Activated T-cell treated with anti-CD3 and anti-CD28 coated beads, Interleukin-2, amount 50 U/mL, for 72 hours (primary cell): Measurements from ENCODE around the gene C19orf38. TPM values are rescaled to one million over a fixed set of nuclear protein-coding genes. Genes with fewer than 3 reads are reported as not detected.

Experiments
- ATAC-seq, 2 donors: fragments of 150-1000 bp; cut with Tn5 transposase; replicated peaks in 1 of 2; 2 replicates each; pipeline ENCODE4 v1.10.0; 2021; ENCODE audit warnings: moderate library complexity in 2 of 2, mild to moderate bottlenecking in 1 of 2
- DNase-seq, 2 donors: peaks; one replicate each; pipeline ENCODE4 v3.0.0; 2021 to 2022; ENCODE audit warnings: mixed read lengths in 1 of 2
- H3K27ac Mint-ChIP-seq: one replicate; pipeline ENCODE4 v1.8.0; 2022; ENCODE audit warnings: mild to moderate bottlenecking, moderate library complexity, mixed read lengths
- H3K27me3 Mint-ChIP-seq: one replicate; pipeline ENCODE4 v1.8.0; 2022; ENCODE audit warnings: low read depth, mixed read lengths
- H3K36me3 Mint-ChIP-seq, 2 donors: one replicate each; pipeline ENCODE4 v1.8.0; 2022; ENCODE audit warnings: mixed read lengths in 2 of 2, mild to moderate bottlenecking in 1 of 2; ENCODE audit not compliant: insufficient read depth in 2 of 2
- H3K4me1 Mint-ChIP-seq: one replicate; pipeline ENCODE4 v1.8.0; 2022; ENCODE audit warnings: low read depth, mixed read lengths
- H3K4me3 Mint-ChIP-seq, 2 donors: one replicate each; pipeline ENCODE4 v1.8.0; 2022; ENCODE audit warnings: mild to moderate bottlenecking in 2 of 2, mixed read lengths in 2 of 2, moderate library complexity in 2 of 2
- H3K9me3 Mint-ChIP-seq, 2 donors: one replicate each; pipeline ENCODE4 v1.8.0; 2022; ENCODE audit warnings: mixed read lengths in 2 of 2
- total RNA-seq, 2 donors: library from RNA; stranded (reverse); gene quantifications; one replicate each; pipeline ENCODE4 v1.2.3, GENCODE V29; 2022

C19orf38 gene, protein sequence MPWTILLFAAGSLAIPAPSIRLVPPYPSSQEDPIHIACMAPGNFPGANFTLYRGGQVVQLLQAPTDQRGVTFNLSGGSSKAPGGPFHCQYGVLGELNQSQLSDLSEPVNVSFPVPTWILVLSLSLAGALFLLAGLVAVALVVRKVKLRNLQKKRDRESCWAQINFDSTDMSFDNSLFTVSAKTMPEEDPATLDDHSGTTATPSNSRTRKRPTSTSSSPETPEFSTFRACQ
- total RNA-seq, result 1 to 10 TPM; 6.2 to 9.9 TPM

DNA sequence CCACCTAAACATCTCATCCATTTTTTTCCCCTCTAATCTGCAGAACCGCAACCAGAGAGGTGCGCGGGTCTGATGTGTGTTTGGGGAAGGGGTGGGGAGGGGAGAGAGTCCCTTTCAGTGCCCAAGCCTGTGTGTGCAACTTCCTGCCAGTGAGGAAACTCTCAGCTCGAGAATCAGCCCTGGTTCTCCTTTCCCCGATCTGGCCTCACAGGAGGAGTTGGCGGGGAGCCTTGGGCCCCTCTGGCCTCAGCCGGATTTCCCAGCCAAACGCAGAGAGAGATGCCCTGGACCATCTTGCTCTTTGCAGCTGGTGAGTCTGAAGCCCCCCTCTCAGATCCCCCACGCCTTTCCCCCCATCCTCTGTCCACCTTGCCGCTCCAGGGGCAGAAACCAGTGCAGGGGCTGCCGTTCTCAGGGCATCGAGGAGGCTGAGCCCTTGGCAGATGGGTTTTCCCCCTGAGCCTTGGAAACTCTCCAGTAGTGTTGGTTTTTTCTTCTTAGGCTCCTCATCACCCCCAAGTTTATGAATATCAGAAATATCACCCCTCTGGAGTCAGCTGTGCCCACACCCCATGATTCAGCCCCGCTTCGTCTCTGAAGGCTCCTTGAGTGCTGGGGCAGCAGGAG is at the start of gene C19orf38:
C19orf38 (plus strand) TSS at position 186 of the 627 bp plus-strand sequence; CDS start at position 280, 94 bp downstream.
- Mint-ChIP-seq H3K9me3 (peaks cover 0 to 2% of the 10 kb centered on the region in 2 donors), H3K27ac (no peak within 1 kb of the TSS), H3K4me1 (peaks cover 10% of the 10 kb centered on the region), H3K27me3 (no peaks in the 10 kb centered on the region), H3K36me3 (peaks cover 0 to 7% of the 10 kb centered on the region in 2 donors), H3K4me3 (peak within 1 kb of the TSS; percentile 57 to 67)
- DNase-seq, result no peak
- peak; percentile 54 to 55 for ATAC-seq

DNA sequence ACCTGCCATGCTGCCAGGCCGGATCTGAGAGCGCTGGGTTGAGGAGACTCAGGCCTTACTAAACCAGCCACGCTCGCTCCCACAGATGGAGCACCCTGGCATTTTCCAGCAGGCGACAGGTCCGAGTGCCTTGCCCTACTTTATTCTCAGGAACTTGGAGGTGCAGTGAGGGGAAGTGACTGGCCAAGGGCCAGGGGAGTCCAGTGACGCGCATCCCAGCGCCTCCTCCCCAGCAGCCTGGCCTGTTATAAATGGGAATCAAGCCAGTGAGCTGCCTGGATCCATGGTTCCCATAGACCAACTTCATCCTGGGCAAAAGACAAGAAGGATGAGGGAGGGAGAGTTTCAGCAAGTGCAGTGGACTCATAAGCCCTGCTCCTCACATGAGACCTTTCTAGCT is 47.7 kb upstream of the C19orf38 start:
- peak overlapping the region; percentile 94 for H3K27ac Mint-ChIP-seq
- ATAC-seq (no peak), DNase-seq (no peak)
- H3K4me3 Mint-ChIP-seq, result peak overlapping the region in 1 of 2 donors; percentile 61
- no peaks in the 10 kb centered on the region for H3K27me3 Mint-ChIP-seq
- H3K4me1 Mint-ChIP-seq, result peaks cover 34% of the 10 kb centered on the region
- no peaks in the 10 kb centered on the region for H3K9me3 Mint-ChIP-seq
- H3K36me3 Mint-ChIP-seq, result peaks cover 11 to 22% of the 10 kb centered on the region in 2 donors

DNA sequence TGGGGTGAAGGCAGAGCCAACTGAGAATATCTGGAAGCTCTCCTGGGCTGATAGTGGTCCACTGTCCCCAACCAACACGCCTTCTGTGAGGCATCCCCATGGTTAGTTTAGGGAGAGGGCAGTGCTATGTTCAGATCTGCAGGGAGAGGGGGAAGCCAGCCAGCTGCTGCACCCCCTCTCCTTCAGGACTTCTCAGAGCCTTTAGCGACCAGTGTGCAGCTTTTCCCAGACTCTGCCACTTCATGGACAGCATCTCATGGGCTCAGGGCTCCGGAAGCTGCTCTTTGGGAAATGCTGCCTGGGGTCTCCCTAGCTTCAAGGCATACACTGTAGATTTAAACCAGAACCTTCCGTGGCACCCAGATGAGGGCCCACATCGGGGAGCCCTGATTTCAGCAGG is 45.7 kb upstream of the C19orf38 start:
- Mint-ChIP-seq H3K27ac (no peak overlapping the region), H3K4me1 (peaks cover 27% of the 10 kb centered on the region), H3K27me3 (no peaks in the 10 kb centered on the region), H3K9me3 (no peaks in the 10 kb centered on the region), H3K36me3 (peaks cover 9 to 19% of the 10 kb centered on the region in 2 donors), H3K4me3 (no peak overlapping the region)
- no peak for DNase-seq
- no peak for ATAC-seq

DNA sequence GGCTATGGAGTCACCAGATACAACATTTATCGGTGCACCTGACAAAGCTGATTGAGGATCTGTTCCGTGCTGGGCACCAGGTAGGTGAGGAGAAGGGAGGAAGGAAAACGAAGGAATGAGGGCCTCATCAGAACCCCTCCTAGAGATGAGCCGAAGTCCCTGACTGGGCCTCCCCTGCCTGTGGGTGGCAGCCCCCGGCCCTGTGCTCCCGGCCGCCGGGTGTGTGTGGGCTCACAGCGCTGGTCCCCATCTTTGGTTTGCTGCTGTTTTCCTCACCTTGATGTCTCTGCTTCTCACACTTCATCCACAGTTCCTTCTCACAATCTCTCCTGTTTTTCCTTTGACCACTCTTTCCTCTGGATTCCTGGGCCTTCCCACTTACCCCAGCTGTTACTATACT is 45.0 kb upstream of the C19orf38 start:
- DNase-seq (no peak), ATAC-seq (no peak)
- H3K4me3 Mint-ChIP-seq, result no peak overlapping the region
- no peak overlapping the region for H3K27ac Mint-ChIP-seq
- no peaks in the 10 kb centered on the region for H3K27me3 Mint-ChIP-seq
- peaks cover 24% of the 10 kb centered on the region for H3K4me1 Mint-ChIP-seq
- H3K9me3 Mint-ChIP-seq, result peaks cover 0 to under 1% of the 10 kb centered on the region in 2 donors
- H3K36me3 Mint-ChIP-seq, result peaks cover 9 to 21% of the 10 kb centered on the region in 2 donors

DNA sequence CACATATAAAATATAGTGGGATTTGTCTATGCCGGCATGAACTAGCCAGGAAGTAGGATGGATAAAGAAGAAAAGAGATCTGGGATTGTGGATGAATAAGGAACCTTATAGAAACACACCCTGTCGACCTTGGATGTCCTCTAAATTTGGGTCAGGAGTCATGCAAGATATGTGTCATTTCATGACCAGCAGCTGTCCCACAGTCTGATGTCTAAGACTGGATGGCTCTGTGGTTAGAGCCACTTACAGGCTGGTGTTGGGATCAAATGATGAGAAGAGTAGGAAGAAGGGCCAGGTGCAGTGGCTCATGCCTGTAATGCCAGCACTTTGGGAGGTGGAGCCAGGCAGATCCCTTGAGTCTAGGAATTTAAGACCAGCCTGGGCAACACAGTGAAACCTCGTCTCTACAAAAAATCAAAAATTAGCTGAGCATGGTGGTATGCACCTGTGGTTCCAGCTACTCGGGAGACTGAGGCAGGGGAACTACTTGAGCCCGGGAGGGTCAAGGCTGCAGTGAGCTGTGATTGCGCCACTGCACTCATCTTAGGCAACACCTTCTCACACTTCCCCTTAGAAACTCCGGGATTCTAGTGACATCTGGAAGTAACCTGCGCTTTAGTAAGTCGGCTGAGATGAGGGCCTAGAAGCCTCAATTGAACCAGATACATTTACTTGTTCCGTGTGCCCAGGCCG is 43.0 kb upstream of the C19orf38 start:
- DNase-seq (no peak), ATAC-seq (no peak)
- Mint-ChIP-seq H3K4me3 (no peak overlapping the region), H3K4me1 (peaks cover 21% of the 10 kb centered on the region), H3K27me3 (no peaks in the 10 kb centered on the region), H3K9me3 (peaks cover 0 to 6% of the 10 kb centered on the region in 2 donors), H3K27ac (peak overlapping the region; percentile 34), H3K36me3 (peaks cover 18 to 28% of the 10 kb centered on the region in 2 donors)

DNA sequence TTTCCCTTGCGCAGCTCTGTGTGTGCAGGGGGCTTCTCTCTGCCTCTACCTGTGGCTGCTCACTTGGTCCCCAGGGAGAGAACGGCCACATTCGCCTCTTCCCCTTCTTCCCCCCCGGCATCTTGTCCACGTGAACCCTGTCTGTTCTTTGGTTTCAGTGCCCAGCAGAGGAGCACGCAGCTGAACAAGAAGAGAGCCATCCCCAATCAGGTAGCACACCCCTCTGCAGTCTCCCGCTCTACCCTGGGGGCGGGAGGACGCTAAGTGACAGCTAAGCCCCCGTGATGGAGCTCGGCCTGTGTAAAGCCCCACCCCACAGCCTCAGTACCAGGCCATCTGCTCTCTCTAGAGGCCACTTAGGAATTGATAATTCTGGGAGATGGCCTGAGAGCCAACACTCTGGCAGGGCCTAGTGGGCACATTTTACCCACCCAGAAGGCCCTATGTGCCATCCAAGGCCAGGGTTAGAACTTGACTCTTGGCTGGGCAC is 42.4 kb upstream of the C19orf38 start:
- H3K4me1 Mint-ChIP-seq, result peaks cover 19% of the 10 kb centered on the region
- ATAC-seq, result no peak
- DNase-seq, result no peak
- peaks cover 18 to 28% of the 10 kb centered on the region in 2 donors for H3K36me3 Mint-ChIP-seq
- no peak overlapping the region for H3K27ac Mint-ChIP-seq
- no peak overlapping the region for H3K4me3 Mint-ChIP-seq
- peaks cover 0 to 6% of the 10 kb centered on the region in 2 donors for H3K9me3 Mint-ChIP-seq
- no peaks in the 10 kb centered on the region for H3K27me3 Mint-ChIP-seq

DNA sequence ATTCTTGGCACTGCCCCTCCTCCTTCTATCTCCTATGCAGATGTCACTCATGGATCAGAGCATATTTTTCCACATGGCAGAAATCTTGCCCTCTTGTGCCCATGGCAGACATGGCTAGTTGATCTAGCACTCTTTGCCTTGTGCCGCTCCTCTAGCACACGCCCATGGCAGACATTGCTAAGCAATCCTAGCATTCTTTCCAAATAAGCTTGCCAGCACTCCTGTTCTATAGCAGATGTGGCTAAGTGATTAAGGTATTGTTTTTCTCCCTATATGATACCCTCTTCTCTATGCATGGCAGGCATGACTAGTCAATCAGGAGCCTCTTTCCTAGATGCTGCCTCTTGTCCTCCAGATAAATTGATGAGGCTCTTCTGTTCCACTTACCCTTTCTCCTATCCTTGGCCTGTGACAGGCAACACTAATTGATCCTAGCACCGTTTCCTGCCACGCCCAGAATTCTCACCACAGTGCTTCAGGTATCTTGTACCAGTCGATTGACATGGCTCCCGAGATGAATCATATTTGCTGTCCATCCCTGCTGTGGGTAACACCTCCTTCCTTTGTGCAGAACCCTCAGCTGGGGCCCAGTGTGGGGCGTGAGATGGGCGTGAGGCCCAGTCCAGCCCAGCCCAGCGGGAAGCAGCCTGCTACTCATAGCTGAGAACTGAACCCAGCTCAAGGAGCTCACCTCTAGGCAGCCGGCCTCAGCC is 39.1 kb upstream of the C19orf38 start:
- DNase-seq, result peak; percentile 46 to 66
- Mint-ChIP-seq H3K9me3 (peaks cover 0 to 6% of the 10 kb centered on the region in 2 donors), H3K4me1 (peaks cover 38% of the 10 kb centered on the region), H3K36me3 (peaks cover 16 to 24% of the 10 kb centered on the region in 2 donors), H3K4me3 (peak overlapping the region; percentile 10 to 22), H3K27me3 (no peaks in the 10 kb centered on the region), H3K27ac (peak overlapping the region; percentile 29)
- peak; percentile 57 to 78 for ATAC-seq

DNA sequence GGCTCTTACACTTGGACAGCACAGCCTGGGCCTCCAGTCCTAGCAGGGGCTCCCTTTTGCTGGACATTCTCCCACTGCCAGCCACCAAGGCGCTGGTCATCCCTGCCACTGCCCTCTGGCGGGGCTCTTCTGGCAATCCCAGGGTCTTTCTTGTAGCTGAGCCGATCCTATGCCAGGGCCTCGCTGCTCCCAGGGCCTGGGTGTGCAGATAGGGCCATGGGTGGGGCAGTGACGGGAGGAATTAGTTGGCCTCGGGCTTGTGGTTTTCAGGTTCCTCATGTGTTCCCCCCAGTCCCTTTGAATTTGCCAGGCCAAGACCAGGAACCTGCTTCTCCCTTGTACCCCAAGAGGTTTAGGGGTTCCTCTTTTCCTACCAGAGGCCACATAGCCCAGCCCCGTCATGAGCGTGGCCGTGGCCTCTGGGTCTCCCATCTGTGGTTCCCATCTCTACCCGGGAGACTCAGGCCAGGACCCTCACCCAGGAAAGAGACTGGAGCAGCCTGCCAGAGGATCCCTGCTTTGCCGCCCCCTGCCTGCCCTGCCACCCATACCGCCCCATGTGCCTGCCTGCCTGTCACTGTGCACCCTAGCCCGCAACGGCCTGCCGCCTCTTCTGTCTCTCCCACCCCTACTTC is 38.4 kb upstream of the C19orf38 start:
- Mint-ChIP-seq H3K27me3 (no peaks in the 10 kb centered on the region), H3K4me3 (no peak overlapping the region), H3K4me1 (peaks cover 38% of the 10 kb centered on the region), H3K27ac (no peak overlapping the region), H3K9me3 (peaks cover 0 to 6% of the 10 kb centered on the region in 2 donors), H3K36me3 (peaks cover 14 to 23% of the 10 kb centered on the region in 2 donors)
- no peak for ATAC-seq
- no peak for DNase-seq

DNA sequence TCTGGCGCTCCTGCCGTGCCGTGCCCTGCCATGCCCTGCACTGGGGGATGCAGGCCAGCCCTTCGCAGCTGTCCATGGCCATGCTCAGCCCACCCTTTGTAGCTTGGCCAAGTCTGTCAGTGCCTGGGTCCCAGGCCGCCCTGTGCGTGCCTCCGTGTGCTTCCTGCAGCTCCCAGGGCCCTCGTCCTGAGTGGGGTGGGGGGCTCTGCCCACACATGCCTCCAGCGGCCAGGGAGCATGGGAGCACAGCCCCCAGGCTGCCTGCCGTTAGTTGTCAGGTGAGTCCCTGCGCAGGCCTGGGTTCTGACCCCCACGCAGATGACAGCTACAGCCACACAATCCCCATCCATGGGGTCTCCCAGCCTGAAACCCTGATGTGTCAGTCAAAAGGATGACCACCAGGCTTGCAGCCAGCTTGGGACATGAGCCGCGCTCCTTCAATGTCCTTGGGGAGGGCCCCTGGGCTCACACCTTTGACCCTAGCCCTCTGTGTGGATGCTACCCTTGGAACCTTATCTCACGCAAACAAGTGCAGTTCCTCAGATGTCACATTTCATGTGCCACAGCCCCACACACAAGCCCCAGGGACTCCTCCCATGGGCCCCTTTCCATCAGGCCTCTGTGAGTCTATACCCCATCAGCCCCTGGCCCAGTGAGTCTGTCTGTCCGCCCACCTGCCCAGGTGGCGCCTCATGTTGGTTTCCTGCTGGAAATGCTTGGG is 36.7 kb upstream of the C19orf38 start:
- Mint-ChIP-seq H3K9me3 (peaks cover 0 to 6% of the 10 kb centered on the region in 2 donors), H3K4me3 (no peak overlapping the region), H3K27ac (peak overlapping the region; percentile 33), H3K36me3 (peaks cover 9 to 22% of the 10 kb centered on the region in 2 donors), H3K27me3 (no peaks in the 10 kb centered on the region), H3K4me1 (peaks cover 38% of the 10 kb centered on the region)
- no peak for DNase-seq
- no peak for ATAC-seq

DNA sequence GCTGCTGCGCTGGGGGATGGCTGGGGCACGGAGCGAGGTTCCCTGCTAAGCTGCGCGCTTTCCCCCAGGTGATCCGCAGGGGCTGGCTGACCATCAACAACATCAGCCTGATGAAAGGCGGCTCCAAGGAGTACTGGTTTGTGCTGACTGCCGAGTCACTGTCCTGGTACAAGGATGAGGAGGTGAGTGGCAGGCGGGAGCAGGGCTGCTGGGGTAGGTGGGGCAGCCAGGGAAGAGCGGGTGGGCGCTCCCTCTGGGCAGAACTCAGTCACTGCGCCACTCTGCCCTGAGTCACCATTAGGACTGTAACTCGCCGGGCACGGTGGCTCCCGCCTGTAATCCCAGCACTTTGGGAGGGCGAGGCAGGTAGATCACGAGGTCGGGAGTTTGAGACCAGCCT is 36.0 kb upstream of the C19orf38 start:
- Mint-ChIP-seq H3K27ac (peak overlapping the region; percentile 95), H3K4me1 (peaks cover 38% of the 10 kb centered on the region), H3K36me3 (peaks cover 9 to 22% of the 10 kb centered on the region in 2 donors), H3K4me3 (no peak overlapping the region), H3K9me3 (peaks cover 0 to 6% of the 10 kb centered on the region in 2 donors), H3K27me3 (no peaks in the 10 kb centered on the region)
- DNase-seq (no peak), ATAC-seq (no peak)

DNA sequence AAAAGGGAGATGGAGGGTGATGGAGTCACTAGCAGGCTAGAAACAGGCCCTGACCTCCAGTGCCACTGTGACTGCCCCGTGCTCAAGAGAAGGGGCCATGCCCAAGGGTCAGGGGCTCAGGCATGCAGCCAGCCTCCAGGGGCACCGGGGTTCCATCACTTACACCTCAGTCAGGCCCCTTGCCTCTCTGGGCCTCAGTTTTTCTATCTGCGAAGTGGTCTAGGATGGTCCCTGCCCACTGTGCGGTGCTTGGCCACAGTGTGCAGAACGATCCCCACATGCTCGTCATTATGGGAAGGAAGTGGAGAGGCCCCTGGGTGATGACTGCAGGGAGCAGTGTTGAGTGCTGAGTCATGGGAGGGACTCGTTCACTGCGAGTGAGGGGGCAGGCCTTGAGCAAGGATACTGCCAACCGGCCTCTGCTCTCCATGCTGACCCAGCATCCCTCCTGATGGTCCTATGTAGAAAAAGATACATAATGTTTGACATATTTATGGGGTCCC is 35.3 kb upstream of the C19orf38 start:
- Mint-ChIP-seq H3K4me3 (peak overlapping the region; percentile 29 to 62), H3K36me3 (peaks cover 9 to 22% of the 10 kb centered on the region in 2 donors), H3K27me3 (no peaks in the 10 kb centered on the region), H3K9me3 (peaks cover 0 to 6% of the 10 kb centered on the region in 2 donors), H3K4me1 (peaks cover 36% of the 10 kb centered on the region), H3K27ac (peak overlapping the region; percentile 95)
- DNase-seq, result peak; percentile 57 to 68
- ATAC-seq, result peak; percentile 76 to 83
